ENCODE data around the gene PLAU. TPM values are rescaled to one million over a fixed set of nuclear protein-coding genes. Genes with fewer than 3 reads are reported as not detected.
"Not testable (repeated sequence)": the region's sequence is repeated elsewhere in the genome, so short reads cannot be mapped to it uniquely, and the experiment has no call there.

Gene PLAU
- total RNA-seq, 1 donor from 2014 or later: 13.4 TPM

GRCh38 chr10:73922007-73922863, 11.3 kb downstream of the PLAU start:
- no peak for DNase-seq

- DNase-seq: no peak
Observed at GRCh38 chr10:73922864-73923133, 11.9 kb downstream of the PLAU start.

GRCh38 chr10:73923935-73924598, 13.1 kb downstream of the PLAU start:
- no peak for DNase-seq

GRCh38 chr10:73924935-73925334, 14.0 kb downstream of the PLAU start:
- DNase-seq: no peak

- no peak for DNase-seq
Observed at GRCh38 chr10:73925539-73925938, 14.6 kb downstream of the PLAU start.

- no peak for DNase-seq
Observed at GRCh38 chr10:73926152-73926764, 15.3 kb downstream of the PLAU start.

- not testable (repeated sequence) for DNase-seq
Observed at GRCh38 chr10:73930630-73931327, 19.8 kb downstream of the PLAU start.

GRCh38 chr10:73931767-73932619, 21.1 kb downstream of the PLAU start:
- DNase-seq: peak; percentile 56

- no peak for DNase-seq
Observed at GRCh38 chr10:73932620-73933112, 21.7 kb downstream of the PLAU start.

- no peak for DNase-seq
Observed at GRCh38 chr10:73934074-73934473, 23.1 kb downstream of the PLAU start.

GRCh38 chr10:73935895-73936294, 25.0 kb downstream of the PLAU start:
- DNase-seq: no peak

- peak; percentile 30 for DNase-seq
Observed at GRCh38 chr10:73937333-73938043, 26.6 kb downstream of the PLAU start.

GRCh38 chr10:73940634-73941221, 29.8 kb downstream of the PLAU start:
- peak; percentile 75 for DNase-seq

- DNase-seq: no peak
Observed at GRCh38 chr10:73941300-73941699, 30.4 kb downstream of the PLAU start.

- no peak for DNase-seq
Observed at GRCh38 chr10:73944356-73945100, 33.6 kb downstream of the PLAU start.

GRCh38 chr10:73946253-73947145, 35.6 kb downstream of the PLAU start:
- DNase-seq: no peak

GRCh38 chr10:73948947-73949633, 38.2 kb downstream of the PLAU start:
- DNase-seq: no peak

GRCh38 chr10:73950155-73950948, 39.4 kb downstream of the PLAU start:
- DNase-seq: no peak
